Measurements from ENCODE around the gene UBL7.

Gene UBL7

DNA sequence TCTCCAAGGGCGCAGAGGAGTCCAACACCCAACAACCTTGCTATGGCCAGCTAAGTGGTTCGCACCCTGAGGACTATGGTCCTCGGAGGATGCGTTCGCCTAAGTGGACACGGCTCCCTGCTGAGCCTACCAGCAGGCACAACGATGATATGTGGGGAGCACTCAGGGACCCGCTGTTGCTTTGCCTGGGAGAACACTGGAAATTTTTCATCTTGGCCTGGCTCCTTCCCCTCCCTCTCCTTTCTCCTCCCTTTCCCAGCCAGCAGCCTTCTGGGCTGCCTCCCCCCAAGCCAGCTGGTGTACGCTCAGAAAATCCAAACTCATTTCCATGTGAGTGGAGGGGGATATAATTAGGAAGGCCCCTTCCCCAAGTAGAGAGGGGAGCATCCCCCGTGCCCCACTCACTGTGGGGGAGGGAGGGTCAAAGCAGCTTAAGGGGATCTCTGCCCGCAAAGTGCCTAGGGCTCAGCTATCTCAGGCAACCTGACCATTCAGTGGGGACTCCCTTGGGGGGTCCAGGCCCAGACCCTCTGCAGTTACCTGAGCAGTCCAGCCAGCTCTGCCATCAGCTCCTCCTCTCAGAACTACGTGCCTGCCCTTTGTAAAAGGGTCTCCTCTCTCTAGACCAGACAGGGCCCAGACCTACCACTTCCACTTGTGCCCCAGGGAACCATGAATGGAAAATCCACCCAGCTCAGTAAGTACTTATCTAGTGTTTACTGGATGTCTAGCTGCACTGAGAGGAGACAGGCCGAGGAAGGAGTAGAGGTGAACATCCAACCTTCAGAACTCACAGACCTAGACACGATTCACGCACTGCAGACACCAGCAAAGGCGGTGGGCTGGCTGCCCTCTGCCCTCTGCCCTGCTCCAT lies 26.5 kb downstream of the UBL7 start:
- Mint-ChIP-seq H3K4me1 (peaks cover 71% of the 10 kb centered on the region), H3K9me3 (no peaks in the 10 kb centered on the region), H3K36me3 (peaks cover 35% of the 10 kb centered on the region), H3K27me3 (no peaks in the 10 kb centered on the region), H3K27ac (peak overlapping the region; percentile 94), H3K4me3 (peak overlapping the region; percentile 81)
- peak; percentile 0 for ATAC-seq

DNA sequence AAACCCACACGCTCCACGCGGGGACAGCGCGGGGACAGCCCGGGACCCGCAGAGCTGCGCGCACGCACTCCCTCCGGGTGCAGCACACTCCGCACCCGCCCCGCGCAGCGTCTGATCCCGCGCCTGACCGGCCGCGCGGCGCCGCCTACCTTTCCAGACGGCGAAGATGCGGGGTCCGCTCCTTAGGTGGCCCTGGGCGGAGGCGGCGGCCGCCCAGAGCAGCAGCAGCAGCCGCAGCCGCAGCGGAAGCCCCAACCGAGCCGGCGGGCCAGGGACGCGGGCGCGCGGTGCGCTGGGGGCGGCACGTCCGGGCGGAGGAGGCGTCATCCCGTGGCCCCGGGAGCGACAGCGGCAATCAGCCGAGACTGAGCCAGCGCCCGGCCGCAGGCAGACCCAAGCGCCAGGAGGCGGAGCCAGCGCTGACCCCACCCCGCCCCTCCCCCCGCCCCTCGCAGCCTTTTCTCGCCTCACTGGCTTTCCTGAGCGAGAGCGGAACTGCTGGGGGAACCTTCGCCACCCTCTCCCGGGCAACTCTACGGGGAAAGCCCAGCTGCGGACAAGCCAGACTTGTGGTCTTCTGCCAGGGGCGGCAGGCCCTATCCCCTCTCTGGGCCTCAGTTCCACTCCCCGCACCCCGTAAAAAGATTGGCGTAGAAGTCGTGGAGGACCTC lies 27.2 kb downstream of the UBL7 start, which contains the start of gene SEMA7A:
TSS of gene SEMA7A (minus strand) at position 367 of the 671 bp plus-strand sequence. CDS start at position 327, 40 bp downstream.
- peak within 1 kb of the TSS; percentile 94 for H3K27ac Mint-ChIP-seq
- H3K9me3 Mint-ChIP-seq, result no peaks in the 10 kb centered on the region
- peaks cover 75% of the 10 kb centered on the region for H3K4me1 Mint-ChIP-seq
- H3K4me3 Mint-ChIP-seq, result peak within 1 kb of the TSS; percentile 94
- peaks cover 42% of the 10 kb centered on the region for H3K36me3 Mint-ChIP-seq
- no peaks in the 10 kb centered on the region for H3K27me3 Mint-ChIP-seq
- peak; percentile 89 for ATAC-seq

DNA sequence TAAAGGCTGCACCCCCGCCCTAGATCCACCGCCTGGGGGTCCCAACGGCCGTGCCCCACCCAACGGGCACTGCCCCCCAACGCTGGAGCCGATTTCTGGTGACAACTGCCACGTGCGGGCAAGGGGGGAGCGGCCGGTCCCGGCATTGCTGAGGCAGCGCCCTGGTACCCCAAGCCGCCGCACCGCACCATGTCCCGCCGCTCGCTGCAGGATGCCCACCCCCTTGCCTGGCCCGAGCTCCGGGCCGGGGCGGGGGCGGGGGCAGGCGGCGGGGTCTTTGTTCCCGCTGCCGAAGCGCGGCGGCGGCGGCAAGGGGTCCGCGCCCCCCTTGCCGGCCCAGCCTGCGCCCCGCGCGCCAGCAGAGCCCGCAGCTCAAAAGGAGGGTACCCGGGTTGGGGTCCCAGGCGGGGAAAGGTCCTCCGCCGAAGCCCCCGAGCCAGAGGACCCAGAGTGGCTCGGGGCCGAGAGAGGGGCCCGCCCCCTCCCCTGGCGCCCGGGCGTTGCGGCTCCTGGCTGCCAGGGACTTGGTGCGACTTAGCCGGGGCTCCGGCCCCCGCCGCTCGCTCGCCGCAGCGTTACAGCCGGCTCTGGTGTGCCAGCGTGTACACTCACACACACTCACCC lies 27.9 kb downstream of the UBL7 start:
- Mint-ChIP-seq H3K27ac (peak overlapping the region; percentile 94), H3K27me3 (no peaks in the 10 kb centered on the region), H3K9me3 (no peaks in the 10 kb centered on the region), H3K36me3 (peaks cover 49% of the 10 kb centered on the region), H3K4me3 (peak overlapping the region; percentile 94), H3K4me1 (peaks cover 75% of the 10 kb centered on the region)
- ATAC-seq, result no peak

DNA sequence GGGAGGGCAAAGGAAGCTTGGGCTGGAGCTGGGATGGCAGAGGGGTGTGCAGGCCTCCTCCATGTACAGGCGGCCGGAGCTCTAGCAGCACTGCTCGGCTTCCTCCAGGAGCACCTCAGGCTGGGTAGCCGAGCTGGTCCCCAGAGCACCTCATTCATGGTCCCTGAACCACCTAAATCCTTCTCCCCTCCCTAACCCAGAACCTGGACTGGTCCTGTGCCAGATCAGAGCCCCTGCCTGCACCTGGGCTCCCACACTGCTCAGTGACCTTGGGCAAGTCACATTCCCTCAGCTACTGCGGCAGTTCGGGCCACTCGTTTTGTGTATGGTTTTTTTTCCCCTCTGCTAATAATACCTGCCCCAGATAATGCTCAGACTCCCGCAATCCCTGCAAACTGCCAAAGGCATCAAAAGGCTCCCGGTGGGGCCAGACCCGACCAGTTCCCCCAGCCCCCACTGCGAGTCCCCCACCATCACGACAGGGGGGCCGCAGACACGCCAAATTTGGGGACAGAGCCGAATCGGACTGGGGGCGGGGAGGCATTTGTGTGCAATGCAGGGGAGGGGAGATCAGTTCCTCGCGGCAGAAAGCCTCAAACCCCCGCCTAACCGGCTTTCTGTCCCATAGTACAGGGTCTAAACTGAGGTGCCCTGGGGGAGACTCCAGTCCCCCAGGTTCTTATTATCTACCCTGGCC lies 28.5 kb downstream of the UBL7 start:
- Mint-ChIP-seq H3K27ac (peak overlapping the region; percentile 94), H3K4me3 (peak overlapping the region; percentile 94), H3K9me3 (no peaks in the 10 kb centered on the region), H3K36me3 (peaks cover 55% of the 10 kb centered on the region), H3K4me1 (peaks cover 79% of the 10 kb centered on the region), H3K27me3 (no peaks in the 10 kb centered on the region)
- no peak for ATAC-seq

DNA sequence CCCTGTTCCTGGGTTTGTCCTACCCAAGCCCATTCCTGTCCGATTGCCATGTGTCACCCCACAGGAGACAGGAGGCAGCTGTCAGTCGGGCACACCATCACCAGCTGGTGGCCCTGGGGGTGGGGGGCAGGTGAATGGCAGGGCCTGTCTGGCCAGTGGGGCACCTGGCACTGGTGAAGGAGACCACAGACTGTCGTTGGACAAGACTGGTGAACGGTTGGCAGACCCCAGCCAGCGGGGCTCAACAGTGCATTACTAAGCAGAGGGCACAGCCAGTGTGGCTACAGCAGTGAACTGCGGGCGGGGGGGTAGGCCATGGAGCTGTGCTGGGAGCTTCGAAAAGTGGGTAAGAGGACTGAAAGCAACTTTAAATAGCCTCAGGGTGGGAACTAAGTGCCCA lies 29.3 kb downstream of the UBL7 start:
- H3K9me3 Mint-ChIP-seq, result no peaks in the 10 kb centered on the region
- peaks cover 80% of the 10 kb centered on the region for H3K4me1 Mint-ChIP-seq
- H3K4me3 Mint-ChIP-seq, result peak overlapping the region; percentile 94
- H3K27me3 Mint-ChIP-seq, result no peaks in the 10 kb centered on the region
- no peak for ATAC-seq
- H3K27ac Mint-ChIP-seq, result peak overlapping the region; percentile 94
- peaks cover 63% of the 10 kb centered on the region for H3K36me3 Mint-ChIP-seq

DNA sequence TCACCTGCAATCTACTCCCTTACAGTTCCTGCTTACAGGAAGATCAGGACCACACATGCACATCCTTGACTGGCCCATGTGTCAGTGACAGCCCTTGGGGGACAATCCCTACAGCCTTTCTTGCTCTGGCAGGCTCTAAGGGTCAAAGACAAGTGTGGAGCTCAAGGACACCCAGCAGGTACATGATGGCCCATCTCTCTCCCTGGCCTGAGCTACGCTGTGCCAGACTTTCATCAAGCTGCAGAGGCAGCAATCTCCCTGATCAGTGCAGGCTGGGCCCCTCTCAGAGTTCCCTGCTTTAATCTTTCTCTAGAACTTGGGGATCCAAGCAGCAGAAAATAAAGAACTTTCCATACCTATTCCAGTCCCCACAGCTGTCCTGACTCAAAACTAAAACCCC lies 29.8 kb downstream of the UBL7 start:
- H3K36me3 Mint-ChIP-seq, result peaks cover 68% of the 10 kb centered on the region

DNA sequence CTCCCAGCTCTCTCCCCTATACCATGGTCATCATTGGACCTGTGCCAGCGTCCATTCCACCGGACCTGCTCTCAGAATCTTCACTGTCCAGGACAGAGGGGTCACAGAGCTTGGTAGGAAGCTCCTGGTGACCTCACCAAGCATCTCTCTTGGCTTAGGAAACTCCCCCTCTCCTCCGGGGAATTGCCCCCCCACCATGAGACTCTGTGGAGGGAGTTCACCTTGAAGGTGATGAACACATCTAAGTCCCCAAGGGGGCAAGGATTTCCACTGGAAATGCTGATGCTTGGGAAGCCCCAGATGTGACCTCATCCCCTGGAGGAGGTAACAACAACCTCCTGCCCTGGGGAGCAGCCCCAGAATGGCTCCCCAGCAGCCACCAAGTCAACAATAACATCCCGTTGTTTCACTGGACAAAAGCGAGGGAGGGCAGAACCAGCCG lies 30.4 kb downstream of the UBL7 start:
- Mint-ChIP-seq H3K36me3 (peaks cover 74% of the 10 kb centered on the region), H3K27me3 (no peaks in the 10 kb centered on the region), H3K27ac (peak overlapping the region; percentile 94), H3K9me3 (no peaks in the 10 kb centered on the region), H3K4me3 (peak overlapping the region; percentile 94), H3K4me1 (peaks cover 80% of the 10 kb centered on the region)
- ATAC-seq, result no peak

More for the DNA sequence above, 29.8 kb downstream of the UBL7 start:
- peak overlapping the region; percentile 94 for H3K4me3 Mint-ChIP-seq
- H3K27me3 Mint-ChIP-seq, result no peaks in the 10 kb centered on the region
- peaks cover 80% of the 10 kb centered on the region for H3K4me1 Mint-ChIP-seq
- no peak for ATAC-seq
- peak overlapping the region; percentile 94 for H3K27ac Mint-ChIP-seq
- H3K9me3 Mint-ChIP-seq, result no peaks in the 10 kb centered on the region

DNA sequence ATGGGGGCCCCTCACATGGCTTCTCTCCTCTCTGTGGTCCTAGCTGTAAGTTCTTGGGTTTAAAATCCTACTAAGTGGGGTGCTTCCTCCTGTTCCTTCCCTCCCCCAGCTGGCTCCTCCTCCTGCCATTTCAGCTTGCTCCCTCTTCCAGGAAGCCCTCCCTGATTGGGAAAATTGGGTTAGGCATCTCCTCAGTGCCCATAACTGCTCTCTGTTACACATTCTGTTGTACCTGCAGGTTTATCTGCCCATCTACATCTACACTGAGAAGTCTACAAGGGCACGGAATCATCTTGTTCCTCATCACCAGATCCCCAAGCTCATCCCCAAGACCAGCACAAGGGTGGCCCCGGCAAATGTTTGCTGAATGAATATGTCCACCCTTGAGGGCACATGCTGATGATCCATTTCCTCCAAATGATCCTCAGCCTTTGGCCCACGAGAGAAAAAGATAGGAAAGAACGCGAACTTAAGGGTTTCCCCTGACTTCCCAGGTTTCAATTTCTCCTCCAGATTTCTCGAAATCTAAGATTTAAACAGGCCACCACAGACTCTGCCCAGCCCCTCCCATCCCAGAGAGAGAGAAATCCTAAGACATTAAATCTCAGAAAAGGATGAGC lies 31.1 kb downstream of the UBL7 start:
- Mint-ChIP-seq H3K27me3 (no peaks in the 10 kb centered on the region), H3K36me3 (peaks cover 80% of the 10 kb centered on the region), H3K9me3 (no peaks in the 10 kb centered on the region), H3K4me1 (peaks cover 80% of the 10 kb centered on the region), H3K4me3 (peak overlapping the region; percentile 94), H3K27ac (peak overlapping the region; percentile 94)
- ATAC-seq, result no peak

DNA sequence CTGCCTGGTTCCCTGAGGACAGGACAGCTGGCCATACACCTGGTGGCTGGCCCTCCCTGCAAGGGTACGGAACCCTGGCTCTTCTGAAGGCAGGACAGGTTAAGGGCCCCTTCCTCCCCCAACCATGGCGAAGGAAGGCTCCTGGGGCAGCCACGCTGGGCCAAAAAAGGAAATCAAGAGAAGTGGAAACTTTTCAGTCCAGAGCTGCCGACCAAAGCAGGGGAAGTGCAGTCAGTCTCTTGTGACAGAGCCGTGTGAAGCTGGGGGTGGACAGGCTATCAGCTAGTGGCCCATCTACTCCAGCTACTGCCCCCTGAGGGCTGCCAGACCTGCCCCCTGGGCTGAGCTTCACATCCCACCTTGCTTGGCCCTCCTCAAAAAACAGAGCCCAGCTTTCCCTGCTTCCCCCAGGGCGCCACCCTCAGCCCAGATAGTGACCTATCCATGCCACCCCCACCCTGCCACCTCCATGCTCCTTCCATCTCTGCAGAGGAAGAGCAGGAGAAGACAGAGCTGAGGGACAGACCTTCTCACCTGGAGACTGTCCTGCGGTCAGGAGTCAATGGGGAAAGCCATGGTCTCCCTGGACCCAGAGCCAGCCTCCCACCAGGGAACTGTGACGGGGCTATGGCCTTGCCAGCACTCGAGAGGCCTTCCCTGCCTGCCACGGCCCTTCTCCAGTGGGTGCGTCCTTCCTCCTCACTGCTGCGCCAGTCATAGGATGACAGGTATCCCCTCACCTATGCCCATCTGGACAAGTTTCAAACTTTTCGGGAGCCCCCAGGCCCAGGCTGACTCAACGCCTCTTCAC lies 31.8 kb downstream of the UBL7 start:
- H3K4me3 Mint-ChIP-seq, result peak overlapping the region; percentile 94

DNA sequence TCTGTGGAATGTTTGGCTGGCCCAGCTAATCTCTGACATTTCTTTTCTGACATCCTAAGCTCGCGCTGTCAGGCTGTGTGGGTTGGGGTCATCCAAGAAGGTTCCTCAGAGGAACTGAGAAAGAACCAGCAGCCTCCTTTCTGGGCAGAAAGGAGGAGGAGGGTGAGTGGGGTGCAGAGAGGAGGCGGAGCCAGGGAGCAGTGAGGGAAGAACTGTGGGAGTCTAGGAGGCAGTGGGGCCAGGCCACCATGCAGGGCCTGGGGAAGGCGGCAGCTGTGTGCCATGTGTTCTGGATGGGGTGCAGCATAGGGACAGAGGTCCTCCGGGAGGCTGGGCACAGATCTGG lies 32.5 kb downstream of the UBL7 start:
- H3K36me3 Mint-ChIP-seq, result peaks cover 94% of the 10 kb centered on the region
- no peaks in the 10 kb centered on the region for H3K27me3 Mint-ChIP-seq
- H3K27ac Mint-ChIP-seq, result peak overlapping the region; percentile 94
- peak overlapping the region; percentile 94 for H3K4me3 Mint-ChIP-seq
- peak; percentile 65 for ATAC-seq
- peaks cover 85% of the 10 kb centered on the region for H3K4me1 Mint-ChIP-seq
- H3K9me3 Mint-ChIP-seq, result no peaks in the 10 kb centered on the region

More for the DNA sequence above, 31.8 kb downstream of the UBL7 start:
- Mint-ChIP-seq H3K36me3 (peaks cover 87% of the 10 kb centered on the region), H3K4me1 (peaks cover 80% of the 10 kb centered on the region), H3K9me3 (no peaks in the 10 kb centered on the region), H3K27me3 (no peaks in the 10 kb centered on the region), H3K27ac (peak overlapping the region; percentile 94)
- ATAC-seq, result peak; percentile 1

DNA sequence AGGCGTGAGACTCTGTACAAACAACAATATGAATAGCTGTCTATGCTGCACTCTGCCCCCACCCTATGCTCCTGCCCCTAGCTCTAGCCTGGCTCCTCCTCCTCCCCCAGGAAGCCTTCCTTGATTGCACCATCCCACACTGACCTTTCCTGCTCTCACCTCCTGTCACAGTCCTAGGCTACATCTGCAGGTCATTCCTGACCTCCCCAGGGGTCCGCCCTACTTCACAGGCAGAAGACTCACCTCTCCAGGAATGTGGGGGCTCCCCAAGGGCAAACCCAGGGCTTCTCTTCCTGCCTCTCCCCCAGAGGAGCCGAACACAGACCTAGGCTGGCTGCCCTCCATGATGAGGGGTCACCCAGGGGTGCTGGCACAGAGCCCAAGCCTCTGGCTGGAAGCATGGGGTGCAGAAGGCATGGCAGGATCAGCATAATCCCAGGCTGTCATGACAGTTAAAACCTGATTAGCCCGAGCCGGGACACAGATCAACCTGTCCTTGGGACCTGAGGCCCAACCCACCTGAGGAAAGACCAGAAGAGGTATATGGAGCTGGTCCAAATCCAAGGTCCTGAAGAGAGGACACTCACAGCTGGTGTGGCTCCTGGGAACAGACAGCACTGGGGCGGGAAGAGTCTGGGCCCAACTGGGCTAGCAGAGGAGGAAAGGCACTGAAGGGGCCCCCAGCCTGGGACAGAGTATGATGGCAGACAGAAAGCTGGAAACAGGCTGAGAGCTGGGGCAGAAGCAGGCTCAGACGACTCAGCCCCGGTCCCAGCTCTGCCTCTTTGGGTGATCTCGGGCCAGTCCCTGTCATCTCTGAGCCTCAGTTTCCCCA lies 33.1 kb downstream of the UBL7 start:
- Mint-ChIP-seq H3K27ac (peak overlapping the region; percentile 94), H3K27me3 (no peaks in the 10 kb centered on the region), H3K36me3 (peaks cover 99% of the 10 kb centered on the region), H3K4me3 (peak overlapping the region; percentile 94), H3K4me1 (peaks cover 91% of the 10 kb centered on the region), H3K9me3 (no peaks in the 10 kb centered on the region)
- ATAC-seq, result no peak

DNA sequence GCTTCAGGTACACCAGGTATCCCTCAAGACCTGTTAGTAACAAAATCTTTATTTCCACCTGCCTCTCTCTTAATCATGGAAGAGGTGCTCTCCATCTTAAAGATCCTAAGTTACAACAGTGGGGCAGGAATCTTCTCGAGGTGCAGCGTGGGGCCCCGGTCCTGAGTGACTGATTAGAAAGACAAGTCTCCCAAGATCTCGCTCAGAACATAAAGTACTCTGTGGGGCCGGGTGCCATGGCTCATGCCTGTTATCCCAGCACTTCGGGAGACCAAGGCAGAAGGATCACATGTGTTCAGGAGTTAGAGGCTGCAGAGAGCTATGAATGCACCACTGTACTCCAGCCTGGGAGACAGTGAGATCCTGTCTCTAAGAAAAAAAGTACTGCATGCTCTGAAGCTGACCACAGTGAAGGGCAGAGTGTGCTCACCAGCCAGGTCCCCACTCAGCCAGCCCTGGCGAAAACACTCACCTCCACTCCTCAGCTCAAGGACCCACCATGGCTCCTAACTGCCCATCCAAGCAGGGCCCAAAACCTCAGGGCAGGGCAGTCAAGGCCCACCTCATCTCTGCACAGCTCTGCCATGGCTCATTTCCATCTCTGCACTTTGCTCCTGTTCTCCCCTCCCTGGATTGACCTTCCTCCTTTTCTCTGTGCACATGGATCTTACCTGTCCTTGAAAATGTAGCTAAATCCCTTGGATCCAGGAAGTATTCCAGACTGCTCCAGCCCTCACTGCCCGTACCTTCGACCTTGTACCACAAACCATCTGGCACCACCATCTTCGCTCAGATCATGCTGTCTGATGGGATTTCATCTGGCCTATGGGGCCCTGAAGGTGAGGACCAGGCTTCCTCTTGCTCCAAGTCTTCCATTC lies 34.3 kb downstream of the UBL7 start:
- no peaks in the 10 kb centered on the region for H3K27me3 Mint-ChIP-seq
- peaks cover 100% of the 10 kb centered on the region for H3K4me1 Mint-ChIP-seq
- H3K27ac Mint-ChIP-seq, result peak overlapping the region; percentile 94
- no peak for ATAC-seq
- H3K9me3 Mint-ChIP-seq, result no peaks in the 10 kb centered on the region
- H3K36me3 Mint-ChIP-seq, result peaks cover 96% of the 10 kb centered on the region
- peak overlapping the region; percentile 94 for H3K4me3 Mint-ChIP-seq
